H1 (cell line): Measurements from ENCODE around the gene FHAD1. TPM values are rescaled to one million over a fixed set of nuclear protein-coding genes. Genes with fewer than 3 reads are reported as not detected.

Experiments
- polyA plus RNA-seq, 7 experiments: library from polyadenylated mRNA; depleted of rRNA in 3 of 7; stranded (reverse) in 5 of 7; unstranded in 2 of 7; fragments of >200 nt in 5 of 7; fragments of 200-250 nt in 2 of 7; gene quantifications; 1 replicate in 5 of 7; 2 replicates in 1 of 7; 4 replicates in 1 of 7; pipeline versions ENCODE4 v1.2.1 to v1.2.3, GENCODE V29; 2011 to 2013; ENCODE audit warnings: missing spikeins in 2 of 7, mixed read lengths in 2 of 7
- total RNA-seq: library from RNA; stranded (reverse); fragmentation: NEBNext Ultra II Directional; extraction: Animal tissue kit (Norgen Biotek cat#: 25700); gene quantifications from 2 replicates; pipeline ENCODE4 v1.2.1, GENCODE V29; 2021
- TF ChIP-seq, protein P1 (sequence below): fragments of 300-600 bp; sonication (generic); IDR thresholded peaks from 2 replicates; pipeline ENCODE4 v1.7.1; 2012; ENCODE audit warnings: low read length, moderate library complexity, mild to moderate bottlenecking, inconsistent platforms; ENCODE audit not compliant: insufficient replicate concordance

Gene FHAD1
- total and polyA plus RNA-seq, 2 of the 8 experiments (the other 6 are each of a cell fraction or from before 2014, with no cell fraction given): 0.39 to 0.69 TPM

DNA sequence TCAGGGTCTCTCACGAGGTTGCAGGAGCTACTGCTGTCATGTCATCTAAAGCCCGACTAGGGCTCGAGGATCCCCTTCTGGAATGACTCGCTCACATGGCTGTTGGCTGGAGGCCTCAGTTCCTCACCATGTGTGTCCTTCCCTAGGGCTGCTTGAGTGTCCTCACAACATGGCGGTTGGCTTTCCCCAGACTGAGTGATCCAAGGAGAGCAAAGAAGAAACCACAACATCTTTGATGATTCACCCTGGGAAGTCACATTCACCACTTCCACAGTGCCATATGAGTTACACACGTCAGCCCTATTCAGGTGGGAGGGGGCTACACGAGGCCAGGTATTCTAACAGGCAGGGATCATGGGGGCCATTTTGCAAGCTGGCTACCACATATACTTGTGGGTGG lies 64.9 kb downstream of the FHAD1 start (continued):
- TF ChIP-seq, protein P1, sequence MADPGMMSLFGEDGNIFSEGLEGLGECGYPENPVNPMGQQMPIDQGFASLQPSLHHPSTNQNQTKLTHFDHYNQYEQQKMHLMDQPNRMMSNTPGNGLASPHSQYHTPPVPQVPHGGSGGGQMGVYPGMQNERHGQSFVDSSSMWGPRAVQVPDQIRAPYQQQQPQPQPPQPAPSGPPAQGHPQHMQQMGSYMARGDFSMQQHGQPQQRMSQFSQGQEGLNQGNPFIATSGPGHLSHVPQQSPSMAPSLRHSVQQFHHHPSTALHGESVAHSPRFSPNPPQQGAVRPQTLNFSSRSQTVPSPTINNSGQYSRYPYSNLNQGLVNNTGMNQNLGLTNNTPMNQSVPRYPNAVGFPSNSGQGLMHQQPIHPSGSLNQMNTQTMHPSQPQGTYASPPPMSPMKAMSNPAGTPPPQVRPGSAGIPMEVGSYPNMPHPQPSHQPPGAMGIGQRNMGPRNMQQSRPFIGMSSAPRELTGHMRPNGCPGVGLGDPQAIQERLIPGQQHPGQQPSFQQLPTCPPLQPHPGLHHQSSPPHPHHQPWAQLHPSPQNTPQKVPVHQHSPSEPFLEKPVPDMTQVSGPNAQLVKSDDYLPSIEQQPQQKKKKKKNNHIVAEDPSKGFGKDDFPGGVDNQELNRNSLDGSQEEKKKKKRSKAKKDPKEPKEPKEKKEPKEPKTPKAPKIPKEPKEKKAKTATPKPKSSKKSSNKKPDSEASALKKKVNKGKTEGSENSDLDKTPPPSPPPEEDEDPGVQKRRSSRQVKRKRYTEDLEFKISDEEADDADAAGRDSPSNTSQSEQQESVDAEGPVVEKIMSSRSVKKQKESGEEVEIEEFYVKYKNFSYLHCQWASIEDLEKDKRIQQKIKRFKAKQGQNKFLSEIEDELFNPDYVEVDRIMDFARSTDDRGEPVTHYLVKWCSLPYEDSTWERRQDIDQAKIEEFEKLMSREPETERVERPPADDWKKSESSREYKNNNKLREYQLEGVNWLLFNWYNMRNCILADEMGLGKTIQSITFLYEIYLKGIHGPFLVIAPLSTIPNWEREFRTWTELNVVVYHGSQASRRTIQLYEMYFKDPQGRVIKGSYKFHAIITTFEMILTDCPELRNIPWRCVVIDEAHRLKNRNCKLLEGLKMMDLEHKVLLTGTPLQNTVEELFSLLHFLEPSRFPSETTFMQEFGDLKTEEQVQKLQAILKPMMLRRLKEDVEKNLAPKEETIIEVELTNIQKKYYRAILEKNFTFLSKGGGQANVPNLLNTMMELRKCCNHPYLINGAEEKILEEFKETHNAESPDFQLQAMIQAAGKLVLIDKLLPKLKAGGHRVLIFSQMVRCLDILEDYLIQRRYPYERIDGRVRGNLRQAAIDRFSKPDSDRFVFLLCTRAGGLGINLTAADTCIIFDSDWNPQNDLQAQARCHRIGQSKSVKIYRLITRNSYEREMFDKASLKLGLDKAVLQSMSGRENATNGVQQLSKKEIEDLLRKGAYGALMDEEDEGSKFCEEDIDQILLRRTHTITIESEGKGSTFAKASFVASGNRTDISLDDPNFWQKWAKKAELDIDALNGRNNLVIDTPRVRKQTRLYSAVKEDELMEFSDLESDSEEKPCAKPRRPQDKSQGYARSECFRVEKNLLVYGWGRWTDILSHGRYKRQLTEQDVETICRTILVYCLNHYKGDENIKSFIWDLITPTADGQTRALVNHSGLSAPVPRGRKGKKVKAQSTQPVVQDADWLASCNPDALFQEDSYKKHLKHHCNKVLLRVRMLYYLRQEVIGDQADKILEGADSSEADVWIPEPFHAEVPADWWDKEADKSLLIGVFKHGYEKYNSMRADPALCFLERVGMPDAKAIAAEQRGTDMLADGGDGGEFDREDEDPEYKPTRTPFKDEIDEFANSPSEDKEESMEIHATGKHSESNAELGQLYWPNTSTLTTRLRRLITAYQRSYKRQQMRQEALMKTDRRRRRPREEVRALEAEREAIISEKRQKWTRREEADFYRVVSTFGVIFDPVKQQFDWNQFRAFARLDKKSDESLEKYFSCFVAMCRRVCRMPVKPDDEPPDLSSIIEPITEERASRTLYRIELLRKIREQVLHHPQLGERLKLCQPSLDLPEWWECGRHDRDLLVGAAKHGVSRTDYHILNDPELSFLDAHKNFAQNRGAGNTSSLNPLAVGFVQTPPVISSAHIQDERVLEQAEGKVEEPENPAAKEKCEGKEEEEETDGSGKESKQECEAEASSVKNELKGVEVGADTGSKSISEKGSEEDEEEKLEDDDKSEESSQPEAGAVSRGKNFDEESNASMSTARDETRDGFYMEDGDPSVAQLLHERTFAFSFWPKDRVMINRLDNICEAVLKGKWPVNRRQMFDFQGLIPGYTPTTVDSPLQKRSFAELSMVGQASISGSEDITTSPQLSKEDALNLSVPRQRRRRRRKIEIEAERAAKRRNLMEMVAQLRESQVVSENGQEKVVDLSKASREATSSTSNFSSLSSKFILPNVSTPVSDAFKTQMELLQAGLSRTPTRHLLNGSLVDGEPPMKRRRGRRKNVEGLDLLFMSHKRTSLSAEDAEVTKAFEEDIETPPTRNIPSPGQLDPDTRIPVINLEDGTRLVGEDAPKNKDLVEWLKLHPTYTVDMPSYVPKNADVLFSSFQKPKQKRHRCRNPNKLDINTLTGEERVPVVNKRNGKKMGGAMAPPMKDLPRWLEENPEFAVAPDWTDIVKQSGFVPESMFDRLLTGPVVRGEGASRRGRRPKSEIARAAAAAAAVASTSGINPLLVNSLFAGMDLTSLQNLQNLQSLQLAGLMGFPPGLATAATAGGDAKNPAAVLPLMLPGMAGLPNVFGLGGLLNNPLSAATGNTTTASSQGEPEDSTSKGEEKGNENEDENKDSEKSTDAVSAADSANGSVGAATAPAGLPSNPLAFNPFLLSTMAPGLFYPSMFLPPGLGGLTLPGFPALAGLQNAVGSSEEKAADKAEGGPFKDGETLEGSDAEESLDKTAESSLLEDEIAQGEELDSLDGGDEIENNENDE: no peak
